Neural progenitor cell (in vitro differentiated cells): ENCODE data around the gene R3HDM4.

Source experiments
- EZH2 ChIP-seq: fragments of 200-600 bp; sonication (generic); IDR thresholded peaks from 2 replicates; pipeline ENCODE4 v1.6.1; 2017; ENCODE audit warnings: antibody characterized with exemption, mild to moderate bottlenecking, moderate library complexity
- EZH2phosphoT487 ChIP-seq: fragments of 200-600 bp; sonication (generic); IDR thresholded peaks from 2 replicates; pipeline ENCODE4 v1.6.1; 2017; ENCODE audit warnings: antibody characterized with exemption
- TF ChIP-seq, protein P1 (sequence below): fragments of 200-600 bp; sonication (generic); IDR thresholded peaks from 2 replicates; pipeline ENCODE4 v1.5.1; 2017; ENCODE audit warnings: antibody characterized with exemption, mild to moderate bottlenecking

DNA sequence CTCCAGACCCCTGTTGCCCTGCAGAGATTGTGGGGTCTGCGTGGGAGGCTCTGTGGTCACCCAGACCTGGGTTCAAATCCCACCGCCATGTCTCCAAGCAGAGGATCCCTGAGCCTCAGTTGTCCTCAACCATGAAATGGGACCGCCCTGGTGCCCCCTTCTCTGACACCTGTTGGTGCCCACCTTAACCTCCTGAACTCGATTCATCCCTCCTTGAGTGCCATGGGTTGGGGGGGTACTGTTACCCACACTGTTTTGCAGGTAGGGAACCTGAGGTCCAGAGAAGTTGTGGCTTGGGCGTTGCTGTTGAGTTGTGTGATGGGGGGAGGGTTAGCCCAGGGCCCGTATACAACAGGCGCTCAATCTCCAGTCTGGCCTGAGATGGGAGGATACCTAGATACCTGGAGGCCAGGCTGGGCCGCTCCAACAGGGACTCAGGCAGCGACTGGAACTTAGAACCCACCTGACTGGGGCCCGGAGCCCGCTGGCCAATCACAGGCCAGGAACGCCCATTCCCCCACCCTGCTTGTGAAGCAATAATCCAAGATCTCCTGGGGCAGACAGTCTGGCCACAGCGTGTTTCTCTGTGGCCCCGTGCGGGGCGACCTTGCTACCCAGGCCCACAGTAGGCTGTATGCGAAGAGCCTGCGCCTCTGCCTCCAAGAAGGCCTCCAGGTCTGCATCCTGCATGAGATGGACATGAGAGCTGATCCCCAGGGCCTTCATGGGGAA, 15.6 kb upstream of the R3HDM4 start:
- TF ChIP-seq, protein P1, sequence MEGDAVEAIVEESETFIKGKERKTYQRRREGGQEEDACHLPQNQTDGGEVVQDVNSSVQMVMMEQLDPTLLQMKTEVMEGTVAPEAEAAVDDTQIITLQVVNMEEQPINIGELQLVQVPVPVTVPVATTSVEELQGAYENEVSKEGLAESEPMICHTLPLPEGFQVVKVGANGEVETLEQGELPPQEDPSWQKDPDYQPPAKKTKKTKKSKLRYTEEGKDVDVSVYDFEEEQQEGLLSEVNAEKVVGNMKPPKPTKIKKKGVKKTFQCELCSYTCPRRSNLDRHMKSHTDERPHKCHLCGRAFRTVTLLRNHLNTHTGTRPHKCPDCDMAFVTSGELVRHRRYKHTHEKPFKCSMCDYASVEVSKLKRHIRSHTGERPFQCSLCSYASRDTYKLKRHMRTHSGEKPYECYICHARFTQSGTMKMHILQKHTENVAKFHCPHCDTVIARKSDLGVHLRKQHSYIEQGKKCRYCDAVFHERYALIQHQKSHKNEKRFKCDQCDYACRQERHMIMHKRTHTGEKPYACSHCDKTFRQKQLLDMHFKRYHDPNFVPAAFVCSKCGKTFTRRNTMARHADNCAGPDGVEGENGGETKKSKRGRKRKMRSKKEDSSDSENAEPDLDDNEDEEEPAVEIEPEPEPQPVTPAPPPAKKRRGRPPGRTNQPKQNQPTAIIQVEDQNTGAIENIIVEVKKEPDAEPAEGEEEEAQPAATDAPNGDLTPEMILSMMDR, result no peak
- no peak for TF ChIP-seq EZH2
- TF ChIP-seq EZH2phosphoT487, result no peak
